ENCODE results near the gene TRPM5. TPM values are rescaled to one million over a fixed set of nuclear protein-coding genes. Genes with fewer than 3 reads are reported as not detected.

TRPM5 gene
- polyA plus RNA-seq, 3 donors from 2014 or later = not detected

GRCh38 chr11:2475136-2475918, 31.0 kb upstream of the TRPM5 start:
- peaks cover 0 to 8% (median 5%) of the 10 kb centered on the region in 6 donors for H3K9me3 Mint-ChIP-seq
- H3K4me3 Mint-ChIP-seq = no peak overlapping the region
- H3K27ac Mint-ChIP-seq = no peak overlapping the region
- peaks cover 0 to 7% (median 6%) of the 10 kb centered on the region in 3 donors for H3K36me3 Mint-ChIP-seq
- H3K4me1 Mint-ChIP-seq = no peaks in the 10 kb centered on the region
- peaks cover 10 to 31% (median 12%) of the 10 kb centered on the region in 3 donors for H3K27me3 Mint-ChIP-seq (ENCODE audit: low read depth in 3 of 3)
- no peak for DNase-seq

GRCh38 chr11:2474059-2474901, 30.0 kb upstream of the TRPM5 start:
- Mint-ChIP-seq H3K9me3 (peaks cover 0 to 4% (median 0%) of the 10 kb centered on the region in 6 donors), H3K4me3 (no peak overlapping the region), H3K27me3 (ENCODE audit: low read depth in 3 of 3) (peaks cover 12 to 25% (median 12%) of the 10 kb centered on the region in 3 donors), H3K4me1 (no peaks in the 10 kb centered on the region), H3K27ac (no peak overlapping the region), H3K36me3 (no peaks in the 10 kb centered on the region)
- DNase-seq = no peak

GRCh38 chr11:2473361-2474058, 29.2 kb upstream of the TRPM5 start:
- Mint-ChIP-seq H3K4me3 (no peak overlapping the region), H3K4me1 (peaks cover 0 to 5% of the 10 kb centered on the region in 2 donors), H3K9me3 (peaks cover 0 to 4% (median 0%) of the 10 kb centered on the region in 6 donors), H3K27ac (no peak overlapping the region), H3K36me3 (no peaks in the 10 kb centered on the region), H3K27me3 (ENCODE audit: low read depth in 3 of 3) (peaks cover 12 to 31% (median 14%) of the 10 kb centered on the region in 3 donors)
- DNase-seq = no peak

- no peaks in the 10 kb centered on the region for H3K36me3 Mint-ChIP-seq
- DNase-seq = no peak
- H3K27me3 Mint-ChIP-seq (ENCODE audit: low read depth in 3 of 3) = peaks cover 12 to 33% (median 15%) of the 10 kb centered on the region in 3 donors
- H3K4me3 Mint-ChIP-seq = no peak overlapping the region
- H3K9me3 Mint-ChIP-seq = no peaks in the 10 kb centered on the region
- peaks cover 3 to 10% of the 10 kb centered on the region in 2 donors for H3K4me1 Mint-ChIP-seq
- H3K27ac Mint-ChIP-seq = peak overlapping the region in 1 of 6 donors; percentile 24
These were observed 28.3 kb upstream of the TRPM5 start for GRCh38 chr11:2472428-2473186.

DNA sequence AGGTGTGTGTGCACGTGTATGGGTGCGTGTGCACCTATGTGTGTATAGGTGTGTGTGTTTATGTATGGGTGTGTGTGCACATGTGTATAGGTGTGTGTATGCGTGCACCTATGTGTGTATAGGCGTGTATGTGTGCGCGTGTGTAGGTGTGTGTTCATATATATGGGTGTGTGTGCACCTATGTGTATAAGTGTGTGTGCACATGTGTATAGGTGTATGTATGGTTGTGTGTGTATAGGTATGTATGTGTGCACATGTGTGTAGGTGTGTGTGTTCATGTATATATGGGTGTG, 27.4 kb upstream of the TRPM5 start:
- Mint-ChIP-seq H3K27me3 (ENCODE audit: low read depth in 3 of 3) (peaks cover 16 to 35% (median 17%) of the 10 kb centered on the region in 3 donors), H3K4me3 (no peak overlapping the region), H3K36me3 (no peaks in the 10 kb centered on the region), H3K4me1 (peaks cover 12 to 19% of the 10 kb centered on the region in 2 donors), H3K9me3 (no peaks in the 10 kb centered on the region), H3K27ac (peak overlapping the region in 1 of 6 donors; percentile 41)
- DNase-seq = no peak

DNA sequence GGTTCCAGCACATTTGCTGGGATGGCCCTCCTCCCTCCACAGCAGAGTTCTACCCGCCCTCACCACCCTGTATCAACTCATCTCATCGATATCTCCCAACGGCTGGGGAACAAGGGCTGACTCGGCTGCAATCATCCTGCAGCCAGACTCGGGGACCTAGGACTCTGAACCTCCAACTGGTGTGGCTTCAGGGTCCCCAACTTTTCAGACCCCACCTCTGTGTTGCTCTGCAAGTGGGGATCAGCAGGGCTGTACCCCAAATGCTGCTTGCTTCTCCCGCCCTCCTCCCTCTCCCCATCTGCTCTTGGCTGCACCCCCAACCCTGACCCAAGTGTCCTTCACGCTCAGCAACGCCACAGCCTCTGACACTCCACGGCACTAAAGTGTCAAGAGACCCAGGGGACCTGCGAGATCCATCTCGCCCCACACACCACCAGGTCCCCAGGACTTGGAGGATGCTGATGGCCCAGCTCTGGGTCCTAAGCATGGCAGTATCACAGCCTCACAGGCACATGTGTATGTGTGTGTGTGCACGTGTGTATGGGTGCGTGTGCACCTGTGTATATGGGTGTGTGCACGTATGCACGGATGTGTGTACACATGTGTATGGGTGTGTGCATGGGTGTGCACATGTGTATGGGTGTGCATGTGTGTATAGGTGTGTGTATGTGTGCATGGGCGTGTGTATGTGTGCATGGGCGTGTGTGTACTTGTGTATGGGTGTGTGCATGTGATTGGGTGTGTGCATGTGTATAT, 26.9 kb upstream of the TRPM5 start:
- H3K27ac Mint-ChIP-seq = peak overlapping the region in 1 of 6 donors; percentile 41
- H3K4me3 Mint-ChIP-seq = no peak overlapping the region
- peaks cover 16 to 35% (median 17%) of the 10 kb centered on the region in 3 donors for H3K27me3 Mint-ChIP-seq (ENCODE audit: low read depth in 3 of 3)
- peaks cover 15 to 23% of the 10 kb centered on the region in 2 donors for H3K4me1 Mint-ChIP-seq
- no peaks in the 10 kb centered on the region for H3K36me3 Mint-ChIP-seq
- DNase-seq = no peak
- H3K9me3 Mint-ChIP-seq = no peaks in the 10 kb centered on the region

- H3K27me3 Mint-ChIP-seq (ENCODE audit: low read depth in 3 of 3) = peaks cover 16 to 35% (median 20%) of the 10 kb centered on the region in 3 donors
- H3K4me3 Mint-ChIP-seq = no peak overlapping the region
- H3K36me3 Mint-ChIP-seq = no peaks in the 10 kb centered on the region
- H3K9me3 Mint-ChIP-seq = no peaks in the 10 kb centered on the region
- H3K27ac Mint-ChIP-seq = no peak overlapping the region
- DNase-seq = no peak
- H3K4me1 Mint-ChIP-seq = peaks cover 15 to 23% of the 10 kb centered on the region in 2 donors
These were observed 26.2 kb upstream of the TRPM5 start for GRCh38 chr11:2470495-2470894.

DNA sequence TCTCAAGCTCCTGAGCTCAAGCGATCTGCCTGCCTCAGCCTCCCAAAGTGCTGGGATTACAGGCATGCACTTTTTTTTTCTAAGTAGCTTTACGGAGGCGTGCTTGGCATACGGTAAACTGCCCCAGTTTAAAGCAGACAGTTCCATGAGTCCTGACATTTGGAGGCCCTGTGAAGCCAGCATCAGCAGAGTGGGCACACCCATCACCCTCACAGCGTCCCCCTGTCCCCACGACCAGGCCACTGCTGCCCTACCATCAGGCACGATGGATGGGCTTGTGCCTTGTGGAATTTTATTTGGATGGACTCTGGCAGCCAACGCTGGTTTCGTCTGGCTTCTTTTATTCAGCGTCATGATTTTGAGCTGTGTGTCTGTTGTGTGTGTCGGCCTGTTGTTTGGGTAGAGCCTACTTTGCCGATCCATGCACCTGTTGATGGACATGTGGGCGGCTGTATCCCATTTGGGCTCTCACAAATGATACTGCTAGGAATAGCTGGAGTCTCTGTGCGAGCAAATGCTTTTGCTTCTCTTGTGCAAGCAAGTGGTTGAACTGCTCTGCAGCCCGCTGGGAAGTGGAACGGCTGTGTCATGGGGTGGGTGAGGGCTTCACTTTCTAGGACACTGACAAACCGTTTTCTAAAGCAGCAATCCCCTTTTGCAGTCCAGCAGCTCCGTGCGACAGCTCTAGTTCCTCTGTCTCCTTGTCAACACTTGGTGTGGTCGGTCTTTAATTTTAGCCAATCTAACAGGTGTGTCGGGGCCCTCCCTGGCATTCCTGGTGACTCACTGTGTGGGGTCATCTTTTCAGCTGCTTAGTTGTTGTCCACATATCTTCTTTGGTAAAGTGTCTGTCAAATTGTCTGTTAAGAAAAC, 24.3 kb upstream of the TRPM5 start:
- H3K4me3 Mint-ChIP-seq = no peak overlapping the region
- H3K27me3 Mint-ChIP-seq (ENCODE audit: low read depth in 3 of 3) = peaks cover 13 to 34% (median 16%) of the 10 kb centered on the region in 3 donors
- H3K27ac Mint-ChIP-seq = no peak overlapping the region
- no peaks in the 10 kb centered on the region for H3K9me3 Mint-ChIP-seq
- H3K36me3 Mint-ChIP-seq = no peaks in the 10 kb centered on the region
- no peak for DNase-seq
- peaks cover 15 to 23% of the 10 kb centered on the region in 2 donors for H3K4me1 Mint-ChIP-seq

DNA sequence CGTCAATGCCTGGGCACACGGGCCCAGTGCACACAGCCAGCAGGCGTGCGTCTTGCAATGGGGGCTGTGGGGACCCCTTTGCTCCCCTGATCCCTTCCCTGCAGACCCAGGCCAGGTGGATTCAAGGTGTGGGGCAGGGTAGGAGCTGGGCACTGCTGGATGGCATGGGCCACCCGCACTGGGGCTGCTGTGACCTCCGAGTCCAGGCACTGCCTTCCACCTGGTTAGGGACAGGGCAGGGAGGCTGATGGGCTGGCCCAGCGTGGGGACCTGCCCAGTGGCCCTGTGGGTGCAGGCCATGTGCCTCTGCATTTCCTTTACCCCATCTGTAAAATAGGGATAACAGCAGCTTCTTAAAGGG, 23.4 kb upstream of the TRPM5 start:
- Mint-ChIP-seq H3K27ac (peak overlapping the region in 2 of 6 donors; percentile 13 to 56), H3K9me3 (no peaks in the 10 kb centered on the region), H3K4me1 (peaks cover 15 to 30% of the 10 kb centered on the region in 2 donors), H3K36me3 (no peaks in the 10 kb centered on the region), H3K4me3 (peak overlapping the region; percentile 20 to 67 (median 61)), H3K27me3 (ENCODE audit: low read depth in 3 of 3) (peaks cover 13 to 32% (median 16%) of the 10 kb centered on the region in 3 donors)
- DNase-seq = no peak

DNA sequence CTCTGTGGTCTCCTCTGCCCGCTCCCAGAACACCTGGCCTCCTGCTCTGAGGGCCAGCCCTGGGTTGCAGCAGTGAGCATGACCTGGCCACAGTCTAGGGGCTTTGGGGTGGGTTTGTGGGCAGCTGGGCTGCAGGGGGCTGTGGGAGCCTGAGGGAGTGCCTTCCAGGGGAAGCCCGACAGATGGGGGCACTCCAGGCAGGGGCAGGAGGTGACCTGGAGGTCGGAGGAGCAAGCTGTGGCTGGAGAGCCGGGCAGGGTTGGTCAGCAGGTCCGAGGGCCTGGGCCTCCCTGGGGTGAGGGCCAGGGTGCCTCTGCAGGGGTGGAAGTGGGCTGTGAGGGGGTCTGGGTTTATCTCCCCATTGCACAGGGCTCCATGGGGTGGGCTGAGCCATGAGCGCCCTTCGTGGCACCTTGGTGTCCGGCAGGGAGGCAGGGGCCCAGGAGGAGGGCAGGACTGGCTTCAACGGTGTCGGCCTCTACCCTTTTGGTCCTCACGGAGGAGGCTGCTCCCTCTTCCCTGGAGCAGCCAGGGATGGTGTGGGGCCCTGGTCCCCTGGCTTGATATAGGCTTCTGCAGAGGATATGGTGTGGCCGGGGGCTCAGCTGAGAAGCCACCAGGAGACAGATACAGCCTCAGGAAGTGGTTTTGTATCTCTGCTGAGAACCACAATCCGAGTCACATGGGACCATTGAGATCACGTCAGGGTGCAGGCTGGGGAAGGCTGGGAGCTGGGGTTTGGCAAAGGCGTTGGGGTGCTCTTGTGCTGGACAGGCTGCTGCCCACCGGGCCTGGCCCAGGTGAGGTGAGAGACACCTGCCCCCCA, 22.8 kb upstream of the TRPM5 start:
- Mint-ChIP-seq H3K27ac (peak overlapping the region in 2 of 6 donors; percentile 13 to 56), H3K9me3 (no peaks in the 10 kb centered on the region), H3K27me3 (ENCODE audit: low read depth in 3 of 3) (peaks cover 15 to 33% (median 15%) of the 10 kb centered on the region in 3 donors), H3K36me3 (no peaks in the 10 kb centered on the region), H3K4me1 (peaks cover 15 to 30% of the 10 kb centered on the region in 2 donors), H3K4me3 (peak overlapping the region; percentile 20 to 67 (median 61))
- DNase-seq = peak; percentile 75 to 79 (median 79)

GRCh38 chr11:2466069-2466801, 21.9 kb upstream of the TRPM5 start:
- Mint-ChIP-seq H3K9me3 (no peaks in the 10 kb centered on the region), H3K27ac (no peak overlapping the region), H3K36me3 (no peaks in the 10 kb centered on the region), H3K4me3 (peak overlapping the region in 4 of 5 donors; percentile 17 to 39 (median 28)), H3K27me3 (ENCODE audit: low read depth in 3 of 3) (peaks cover 13 to 27% (median 15%) of the 10 kb centered on the region in 3 donors), H3K4me1 (peaks cover 15 to 30% of the 10 kb centered on the region in 2 donors)
- DNase-seq = no peak

All from immature natural killer cell (primary cell).